GM19324 (cell line): ENCODE results near the gene AAR2.

Source experiments
- ATAC-seq: cut with Tn5 transposase; IDR thresholded peaks from one replicate; pipeline ENCODE4 v1.9.1; 2021; ENCODE audit warnings: mild to moderate bottlenecking, moderate library complexity; ENCODE audit not compliant: unreplicated experiment, low FRiP score

AAR2 gene

DNA sequence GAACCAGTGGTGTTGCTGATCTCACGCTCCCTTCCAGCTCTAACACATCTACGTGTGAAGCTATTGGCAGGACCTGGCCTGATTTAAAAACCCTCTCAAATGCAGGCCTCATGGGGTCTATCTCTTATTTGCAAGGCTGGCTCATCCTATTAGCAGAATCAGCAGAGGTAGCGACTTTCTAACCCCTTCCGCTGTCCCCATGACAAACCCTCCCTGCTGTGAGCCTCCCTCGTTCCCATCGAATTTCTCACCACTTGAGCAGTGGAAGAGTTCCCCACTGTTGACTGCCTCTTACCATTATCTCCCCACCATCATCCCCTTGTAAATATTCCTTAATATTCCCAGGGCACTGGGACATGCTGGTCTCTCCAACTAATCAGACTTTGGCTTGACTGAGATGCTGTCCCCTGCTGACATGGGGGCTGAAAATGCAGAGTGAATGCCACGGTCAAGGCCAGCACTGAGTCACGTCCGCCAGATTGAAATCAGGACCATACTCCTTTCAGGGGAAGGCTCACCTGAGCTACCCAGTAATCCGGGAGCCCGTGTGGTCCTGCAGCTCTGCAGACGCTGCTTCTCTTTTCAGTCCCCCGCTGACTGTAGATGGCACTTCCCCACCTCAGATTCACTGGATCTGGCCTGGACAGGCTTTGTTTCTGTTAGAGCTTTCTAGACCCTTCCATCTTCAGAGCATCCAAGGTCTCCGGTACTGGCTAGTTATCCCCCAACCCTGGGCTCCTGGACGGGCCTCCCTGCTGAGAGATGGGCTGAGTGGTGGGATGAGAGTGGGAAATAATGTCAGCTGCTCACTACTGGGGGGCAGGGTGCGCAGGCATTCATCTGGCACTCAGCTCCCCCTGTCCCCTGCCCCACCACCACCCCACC lies 23.1 kb downstream of the AAR2 start:
- no peak for ATAC-seq

DNA sequence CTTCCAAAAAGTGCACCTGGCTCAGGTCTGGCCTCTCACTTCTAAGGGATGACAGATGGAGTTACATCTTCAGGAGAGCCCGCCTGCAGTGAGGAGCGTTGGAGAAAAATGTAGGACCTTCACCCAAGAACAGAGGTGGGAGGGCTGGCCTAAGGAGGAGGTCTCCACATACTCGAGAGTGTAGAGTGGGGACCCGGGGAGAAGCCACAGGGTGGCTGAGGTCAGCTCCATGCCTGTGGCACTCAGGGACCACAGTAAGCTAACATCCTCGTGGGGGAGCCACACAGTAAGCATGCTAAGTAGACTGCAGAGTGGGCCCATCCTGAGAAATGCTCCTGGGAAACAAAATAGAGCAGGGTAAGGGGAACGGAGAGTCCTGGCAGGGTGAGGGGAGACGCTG lies 24.0 kb downstream of the AAR2 start:
- ATAC-seq = no peak

DNA sequence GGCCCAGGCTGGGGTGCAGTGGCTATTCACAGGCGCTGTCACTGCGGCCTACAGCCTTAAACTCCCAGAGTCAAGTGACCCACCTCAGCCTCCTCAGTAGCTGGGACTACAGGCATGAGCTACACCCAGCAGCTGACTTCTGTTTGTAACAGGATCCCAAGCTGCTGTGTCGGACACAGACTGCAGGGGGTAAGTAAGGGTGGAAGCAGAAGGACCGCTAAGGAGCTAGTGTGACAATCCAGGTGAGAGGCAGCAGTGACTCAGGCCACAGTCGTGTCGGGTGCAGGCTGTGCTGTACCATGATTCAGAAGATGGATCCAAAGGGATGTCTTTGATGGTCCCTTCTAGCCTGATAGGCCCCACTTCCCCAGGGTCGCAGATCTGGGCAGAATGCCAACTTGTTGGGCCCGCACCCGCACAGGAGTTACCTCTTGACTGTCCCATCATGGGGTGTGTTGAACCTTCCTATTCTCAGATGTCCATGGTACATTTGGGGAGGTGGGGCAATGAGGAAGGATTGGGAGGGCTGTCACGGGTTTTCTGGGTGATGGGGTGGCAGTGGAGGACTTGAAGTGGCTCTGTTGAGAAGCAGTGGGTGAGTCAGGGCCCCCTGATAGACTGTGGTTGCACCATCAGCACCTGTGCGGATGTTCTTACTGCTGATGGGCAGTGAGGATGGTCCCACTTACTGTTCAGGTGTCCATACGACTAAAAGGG lies 25.3 kb downstream of the AAR2 start:
- no peak for ATAC-seq

DNA sequence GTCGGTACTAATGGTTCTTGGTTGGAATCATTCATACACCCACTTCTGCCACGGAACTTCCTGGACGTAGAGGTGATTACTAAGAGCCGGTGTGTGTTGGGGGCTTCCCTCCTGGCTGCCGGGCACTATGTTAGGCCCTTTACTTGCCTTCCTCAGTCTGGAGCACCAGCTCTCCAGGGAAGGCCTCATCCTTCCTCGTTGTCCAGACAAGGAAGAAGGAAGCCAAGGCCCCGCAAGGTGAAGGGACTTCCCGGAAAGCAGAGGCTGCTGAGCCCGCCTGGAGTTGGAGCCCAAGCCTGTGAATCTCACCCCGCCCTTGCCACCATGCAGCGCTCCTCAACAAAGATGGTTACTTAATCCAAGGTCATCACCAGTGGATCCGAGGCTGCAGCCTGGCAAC lies 26.2 kb downstream of the AAR2 start:
- ATAC-seq = no peak

DNA sequence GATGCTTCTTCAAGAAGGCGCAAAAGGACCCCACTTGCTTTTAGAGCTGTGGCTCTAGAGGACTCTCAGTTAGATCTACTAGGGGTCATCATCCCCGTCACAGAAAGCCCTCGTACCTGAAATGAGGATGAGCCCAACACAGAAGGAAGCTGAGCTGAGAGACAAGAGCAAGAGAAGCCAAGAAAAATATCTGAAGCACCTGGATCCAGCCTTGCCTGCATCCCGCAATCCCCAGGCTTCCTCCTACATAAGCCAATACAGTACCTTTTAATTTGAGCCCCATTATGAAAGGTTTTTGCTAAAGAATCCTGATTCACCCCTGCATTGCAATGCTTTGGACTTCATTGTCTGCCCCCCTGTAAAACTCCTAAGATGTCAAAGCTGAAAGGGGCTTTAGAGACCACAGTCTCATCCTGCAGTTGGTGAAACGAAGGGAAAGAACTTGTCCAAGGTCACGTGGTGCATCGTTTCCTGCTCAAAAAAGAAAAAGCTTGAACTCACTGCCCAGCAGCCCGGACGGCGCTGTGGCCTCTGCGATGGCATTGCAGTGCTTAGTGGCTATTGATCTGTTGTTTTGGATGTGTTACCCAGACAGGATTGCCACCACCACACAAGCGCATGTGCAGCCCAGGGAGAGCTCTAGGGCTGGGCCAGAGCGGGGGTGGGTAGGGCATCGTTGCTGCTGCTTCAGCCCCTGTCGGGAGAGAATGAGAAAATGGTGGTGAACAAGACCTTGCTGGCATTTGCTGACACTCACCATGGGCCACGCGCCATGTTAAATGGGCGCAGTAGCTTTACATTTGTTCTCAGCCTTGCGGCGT lies 28.4 kb downstream of the AAR2 start:
- ATAC-seq = no peak

DNA sequence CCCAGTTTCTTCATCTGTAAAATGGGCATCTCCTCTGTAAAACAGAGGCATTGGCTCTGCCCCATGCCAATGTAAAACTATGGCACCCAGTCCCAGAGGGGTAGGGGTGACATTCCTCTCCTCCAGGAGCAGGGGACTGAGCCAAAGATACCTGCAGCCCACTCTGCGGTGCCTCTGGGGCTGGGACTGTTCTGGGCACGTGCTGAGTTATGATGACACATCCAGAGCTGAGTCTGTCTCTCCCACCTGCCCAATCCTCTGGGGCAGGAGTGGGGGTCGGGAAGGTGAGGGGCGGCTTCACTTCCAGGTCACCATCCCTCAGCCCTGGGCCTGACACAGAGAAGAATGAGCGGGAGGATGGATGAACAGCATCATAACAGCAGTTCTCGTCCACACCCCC lies 29.9 kb downstream of the AAR2 start:
- ATAC-seq = no peak

DNA sequence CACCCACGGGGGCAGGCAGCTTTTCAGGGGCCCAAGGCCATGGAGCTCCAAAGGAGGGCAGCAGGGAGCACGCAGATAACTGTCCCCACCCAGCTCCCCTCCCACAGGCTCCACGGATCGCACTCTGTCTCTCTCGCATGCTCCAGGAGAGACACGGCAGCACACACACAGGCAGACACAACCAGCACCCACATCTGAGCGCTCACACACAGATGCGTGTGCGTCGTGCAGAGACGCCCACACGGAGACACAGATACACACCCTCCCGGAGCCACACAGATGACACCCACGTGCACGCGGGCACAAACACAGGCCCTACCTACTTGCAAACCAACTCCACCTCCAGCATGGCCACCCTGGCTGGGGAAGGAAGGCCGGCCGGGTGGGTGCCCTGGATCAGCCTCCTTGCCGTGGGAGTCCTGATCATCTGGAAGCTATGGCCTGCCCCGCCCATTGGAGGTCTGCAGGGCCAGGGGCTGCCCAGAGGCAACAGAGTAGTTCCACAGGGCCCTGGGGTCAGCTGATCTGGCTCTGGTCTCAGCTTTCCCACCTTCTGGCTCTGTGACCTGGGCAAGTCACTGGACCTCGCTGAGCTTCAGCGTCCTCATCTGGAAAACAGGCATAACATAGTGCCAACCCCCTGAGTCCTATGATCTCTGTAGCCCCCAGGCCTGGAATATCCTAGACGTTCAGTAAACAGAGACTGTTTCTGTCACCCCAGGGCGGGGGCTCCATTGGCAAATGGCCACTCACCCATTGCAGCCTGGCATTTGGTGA lies 31.5 kb downstream of the AAR2 start:
- ATAC-seq = no peak

DNA sequence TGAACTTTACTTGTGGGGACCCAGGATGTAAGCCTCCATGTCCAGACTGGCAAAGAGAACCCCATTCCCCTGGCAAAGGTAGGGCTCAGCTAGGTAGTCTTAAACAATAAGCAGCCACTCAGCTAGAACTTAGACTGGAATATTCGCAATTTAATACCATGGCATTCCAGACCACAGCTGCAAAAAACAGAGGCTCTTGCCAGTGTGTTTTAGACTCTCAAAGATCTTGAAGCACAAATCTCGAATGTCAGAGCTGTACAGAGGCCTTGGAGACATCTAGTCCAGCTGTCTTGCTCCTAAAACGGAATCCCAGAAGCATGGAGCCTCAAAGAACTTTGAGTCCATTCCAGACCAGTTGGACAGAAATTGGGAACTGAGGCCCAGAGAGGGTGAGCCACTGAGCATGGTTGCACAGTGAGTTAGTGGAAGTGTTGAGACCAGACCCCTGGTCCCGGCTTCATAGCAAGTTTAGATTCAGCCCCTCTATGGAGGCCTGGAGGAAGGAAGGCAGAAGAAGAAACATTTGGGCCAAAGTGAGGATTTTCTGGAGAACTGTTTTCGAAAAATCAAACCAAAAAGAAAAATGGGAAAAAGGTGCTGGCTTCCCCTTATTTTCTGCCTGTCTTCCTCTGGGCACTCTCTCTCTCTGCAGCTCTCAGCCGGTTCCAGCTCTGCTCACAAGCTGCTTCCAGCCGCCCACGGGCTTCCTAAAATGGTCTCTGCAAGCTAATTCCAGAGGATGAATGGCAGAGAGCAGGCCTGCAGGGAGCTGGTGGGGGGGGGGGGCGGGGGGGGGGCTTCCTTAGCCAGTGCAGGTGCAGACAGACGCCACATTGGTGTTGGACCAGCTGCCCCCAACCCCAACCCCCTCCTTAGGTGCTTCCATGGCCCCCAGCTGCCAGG lies 32.4 kb downstream of the AAR2 start:
- no peak for ATAC-seq

DNA sequence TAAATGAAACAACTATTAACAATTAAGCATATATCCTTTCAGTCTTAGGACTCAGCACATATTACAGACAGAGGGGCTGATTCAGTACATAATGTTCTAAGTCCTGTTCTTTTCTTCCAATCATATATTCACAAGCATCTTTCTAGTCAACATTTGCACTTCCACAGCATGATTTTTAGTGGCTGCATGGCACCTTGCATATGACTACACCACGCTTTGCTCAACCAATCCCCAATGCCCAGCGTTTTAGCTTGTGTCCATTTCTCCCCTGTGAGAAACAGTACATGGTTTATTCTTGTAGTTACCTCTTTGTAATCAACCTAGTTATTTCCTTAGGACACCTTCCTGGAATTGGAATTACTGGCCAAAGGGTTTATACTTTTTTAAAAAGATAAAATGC lies 33.2 kb downstream of the AAR2 start:
- no peak for ATAC-seq

DNA sequence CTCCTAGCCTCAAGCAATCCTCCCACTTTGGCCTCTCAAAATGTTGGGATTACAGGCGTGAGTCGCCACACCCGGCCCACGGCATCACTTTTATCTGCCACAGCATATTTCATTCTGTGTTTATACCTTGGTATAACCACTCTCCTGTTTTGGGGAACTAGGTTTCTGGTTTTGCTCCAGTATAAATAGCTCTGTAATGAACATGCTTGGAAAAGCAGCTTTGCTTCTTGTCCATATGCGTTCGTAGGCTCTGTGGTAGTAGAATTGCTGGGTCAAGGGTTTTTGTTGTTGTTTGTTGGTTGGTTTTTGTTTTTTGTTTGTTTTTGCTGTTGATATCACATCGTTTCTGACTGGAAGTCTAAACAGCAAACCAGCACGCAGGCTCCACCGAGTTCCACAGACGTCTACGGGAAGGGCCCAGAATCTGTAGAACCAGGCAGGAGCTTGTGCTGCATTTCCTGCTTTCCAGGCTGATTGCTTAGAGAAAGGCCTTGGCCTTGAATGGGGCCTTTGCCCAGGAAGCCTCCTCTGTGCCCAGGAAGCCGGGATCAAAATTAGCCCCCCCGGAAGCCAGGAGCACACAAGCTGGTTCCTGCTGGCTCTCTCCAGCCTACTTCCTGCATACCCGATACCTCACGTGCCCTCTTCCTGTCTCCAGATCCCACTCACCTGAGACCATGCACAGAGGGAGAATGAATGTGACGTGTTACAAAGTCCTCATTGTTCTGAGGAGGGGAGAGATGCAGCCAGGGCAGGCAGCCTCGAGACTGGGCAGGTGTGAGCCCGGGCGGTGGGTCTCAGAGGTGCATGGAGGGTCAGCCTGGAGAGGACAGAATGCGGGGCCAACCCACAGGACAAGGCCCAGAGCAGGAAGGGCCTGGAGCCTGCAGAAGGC lies 34.7 kb downstream of the AAR2 start:
- ATAC-seq = no peak

DNA sequence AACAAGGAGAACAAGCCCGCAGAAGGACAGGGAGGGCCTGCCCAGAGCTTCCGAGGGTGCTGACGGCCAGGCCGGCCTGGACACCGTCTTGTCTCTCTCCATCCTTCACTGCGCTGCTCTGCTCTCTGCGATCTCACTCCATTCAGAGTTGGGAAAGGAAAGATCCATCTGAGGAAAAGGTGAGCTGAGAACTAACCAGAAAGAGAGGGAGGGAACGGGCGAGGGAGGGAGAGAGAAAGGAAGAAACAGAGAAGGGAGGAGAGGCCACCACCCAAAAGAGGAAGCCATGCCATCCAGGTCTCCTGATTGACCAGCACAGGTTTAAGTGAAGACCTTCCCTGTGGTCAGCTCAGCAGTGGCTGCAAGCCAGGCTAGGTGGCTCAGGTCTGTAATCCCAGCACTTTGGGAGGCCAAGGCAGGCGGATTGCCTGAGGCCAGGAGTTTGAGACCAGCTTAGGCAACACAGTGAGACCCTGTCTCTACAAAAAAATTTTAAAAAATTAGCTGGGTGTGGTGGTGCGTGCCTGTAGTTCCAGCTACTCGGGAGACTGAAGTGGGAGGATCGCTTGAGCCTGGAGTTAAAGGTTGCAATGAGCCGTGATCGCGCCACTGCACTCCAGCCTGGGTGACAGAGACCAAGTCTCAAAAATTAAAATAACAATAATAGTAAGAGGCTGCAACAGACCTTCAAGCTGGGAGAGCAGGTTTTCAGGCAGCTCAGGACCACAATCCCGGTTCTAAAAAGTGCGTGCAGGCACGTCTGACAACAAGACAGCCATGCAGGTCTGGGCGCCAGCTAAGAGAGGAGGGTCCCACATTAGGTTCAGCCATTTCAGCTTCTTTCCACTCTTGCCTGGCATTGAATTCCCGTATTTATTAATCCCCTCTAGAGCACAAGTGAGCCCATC lies 35.6 kb downstream of the AAR2 start:
- ATAC-seq = no peak

DNA sequence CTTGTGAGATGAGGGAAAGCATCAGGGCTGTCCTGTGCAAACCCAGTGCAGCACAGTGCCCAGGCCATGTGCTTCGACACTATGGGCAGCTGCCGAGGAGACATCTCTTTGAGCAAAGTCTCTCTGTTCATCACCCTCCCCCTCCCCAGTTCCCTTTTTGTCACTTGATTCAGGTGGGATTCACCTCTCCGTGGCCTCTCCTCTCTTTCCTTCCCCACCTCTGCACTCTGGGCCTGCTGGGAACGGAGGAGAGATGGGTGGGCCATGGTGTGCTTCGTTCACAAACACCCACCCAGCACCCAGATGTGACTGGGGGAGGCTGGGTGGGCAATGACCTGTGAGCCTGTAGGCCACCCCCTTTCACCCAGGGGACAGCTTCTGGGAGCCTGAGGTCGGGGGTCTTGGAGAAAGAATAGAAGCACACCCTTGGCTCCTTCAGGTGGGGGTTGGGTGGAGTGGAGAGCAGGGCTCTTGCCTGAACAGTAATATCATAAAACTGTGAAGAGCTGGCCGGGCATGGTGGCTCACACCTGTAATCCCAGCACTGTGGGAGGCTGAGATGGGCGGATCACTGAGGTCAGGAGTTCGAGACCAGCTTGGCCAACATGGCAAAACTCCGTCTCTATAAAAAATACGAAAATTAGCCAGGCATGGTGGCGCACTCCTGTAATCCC lies 36.4 kb downstream of the AAR2 start:
- no peak for ATAC-seq

DNA sequence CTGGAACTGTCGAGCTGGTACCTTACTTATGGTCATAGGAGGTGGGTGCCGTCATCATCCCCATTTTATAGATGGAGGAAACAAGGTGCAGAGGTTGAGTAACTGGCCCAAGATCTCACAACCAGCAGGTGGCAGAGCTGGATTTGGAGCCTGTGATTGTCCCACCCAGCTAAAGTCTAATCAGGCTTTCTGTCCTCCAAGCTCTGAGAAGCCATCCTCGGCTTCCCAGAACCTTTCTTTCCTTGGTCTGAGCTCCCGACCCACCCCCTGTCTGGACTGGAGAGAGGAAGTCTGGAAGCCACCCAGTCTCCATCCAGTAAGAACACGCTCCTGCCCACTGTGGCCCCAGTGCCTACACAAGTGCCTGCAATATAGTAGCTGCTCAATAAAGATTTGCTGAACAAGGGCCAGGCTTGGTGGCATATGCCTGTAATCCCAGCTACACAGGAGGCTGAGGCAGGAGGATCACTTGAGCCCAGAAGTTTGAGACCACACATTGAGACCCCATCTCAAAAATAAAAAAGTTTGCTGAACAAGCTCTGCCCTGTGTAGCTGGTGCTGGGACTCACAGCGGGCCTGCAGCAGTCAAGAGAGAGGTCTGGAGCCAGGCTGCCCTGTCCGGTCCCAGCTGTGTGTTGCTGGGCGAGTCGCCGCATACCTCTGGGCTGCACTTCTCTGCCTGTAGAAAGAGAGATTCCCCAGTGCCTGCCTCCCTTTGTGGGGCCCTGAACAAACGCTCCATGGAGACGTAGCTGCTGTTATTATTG lies 37.3 kb downstream of the AAR2 start:
- no peak for ATAC-seq

DNA sequence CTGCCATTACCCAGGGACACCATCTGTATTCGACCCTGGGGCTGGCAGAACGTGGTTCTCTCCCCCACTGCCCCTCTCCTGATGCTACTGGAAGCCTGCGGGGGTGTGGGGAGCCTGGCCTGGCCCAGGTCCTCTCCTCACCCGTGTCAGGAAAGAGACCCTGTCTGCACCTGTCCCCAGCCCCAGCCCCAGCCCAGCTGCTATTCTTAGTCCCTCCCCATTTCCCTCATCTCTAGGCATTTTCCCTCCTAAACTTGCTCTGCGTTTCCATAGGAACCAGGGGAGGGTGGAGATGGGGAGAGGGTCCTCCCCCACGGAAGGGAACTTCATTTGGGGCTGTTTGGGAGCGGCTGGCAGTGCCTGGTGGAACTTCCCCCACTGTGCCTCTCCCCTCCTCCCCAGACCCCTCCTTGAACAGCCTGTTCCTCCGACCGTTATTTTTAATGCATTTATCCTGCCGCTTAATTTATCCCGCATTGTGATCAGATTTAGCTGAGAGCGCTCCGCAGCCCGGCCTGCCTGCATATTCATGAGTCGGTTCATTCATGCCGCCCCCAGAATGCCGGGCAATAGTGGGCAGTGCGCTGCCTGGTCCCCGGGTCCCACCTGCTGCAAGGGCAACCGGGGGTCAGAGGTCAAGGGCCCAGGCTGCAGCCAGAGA lies 38.0 kb downstream of the AAR2 start:
- ATAC-seq = no peak

DNA sequence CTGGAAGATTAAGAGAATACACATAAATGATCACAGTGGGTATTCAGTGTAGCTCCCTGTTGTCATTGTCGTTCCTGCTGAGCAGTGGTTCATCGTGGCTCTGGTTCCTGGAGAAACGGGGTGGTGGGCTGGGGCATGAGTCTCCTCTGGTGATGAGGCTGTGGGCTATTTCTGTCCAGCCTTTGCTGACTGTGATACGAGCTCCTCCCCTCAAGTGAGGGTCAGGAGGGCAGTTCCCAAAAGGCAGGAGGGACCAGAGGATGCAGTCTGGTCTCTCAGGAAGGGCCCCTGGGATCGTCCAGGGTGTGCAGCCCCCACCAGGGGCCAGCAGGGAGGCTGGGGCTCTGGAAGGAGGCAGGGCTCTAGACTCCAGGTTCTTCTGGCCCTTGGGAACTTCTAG lies 38.7 kb downstream of the AAR2 start:
- no peak for ATAC-seq
